Uterus (tissue), 2 donors: Measurements from ENCODE around the gene HCCS.

ENCODE experiments used
- POLR2A ChIP-seq, 2 donors: fragments of 450-650 bp; IDR thresholded peaks; one replicate each; pipeline ENCODE4 v1.6.1; 2016; ENCODE audit warnings: antibody characterized with exemption in 2 of 2, mild to moderate bottlenecking in 1 of 2, moderate library complexity in 1 of 2
- TF ChIP-seq, protein P1 (sequence below), 4 experiments: fragments of 200-600 bp in 2 of 4; fragments of 450-650 bp in 2 of 4; sonication (generic) in 2 of 4; IDR thresholded peaks; one replicate each; pipeline ENCODE4 v1.5.1; 2016 to 2019; ENCODE audit warnings: antibody characterized with exemption in 4 of 4, mild to moderate bottlenecking in 2 of 4, moderate library complexity in 1 of 4

DNA sequence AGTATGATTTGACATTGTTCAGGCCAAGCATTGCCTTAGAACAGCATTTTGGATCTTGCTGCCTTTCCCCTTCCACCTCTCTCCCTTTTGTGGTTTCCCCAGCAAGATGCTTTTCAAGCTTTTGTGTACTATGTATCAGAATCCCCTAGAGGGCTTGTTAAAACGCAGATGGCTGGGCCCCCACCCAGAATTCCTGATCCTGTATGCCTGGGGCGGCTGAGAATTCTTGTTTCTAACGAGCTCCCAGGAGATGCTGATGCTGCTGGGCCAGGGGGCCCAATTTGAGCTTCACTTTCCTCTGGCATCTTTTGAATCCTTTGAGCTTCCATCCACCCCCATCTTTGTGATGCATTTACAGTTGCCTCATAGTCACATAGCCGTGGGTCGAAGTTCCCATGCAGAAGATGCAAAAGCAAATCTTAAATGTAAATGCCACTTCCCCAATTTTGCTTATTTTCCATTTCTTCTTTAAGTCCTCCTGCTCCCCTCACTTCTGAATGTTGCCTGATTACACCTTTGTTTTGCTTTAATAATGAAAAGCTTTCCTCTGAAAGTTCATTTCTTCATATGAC, 18.5 kb downstream of the HCCS start:
- TF ChIP-seq, protein P1, sequence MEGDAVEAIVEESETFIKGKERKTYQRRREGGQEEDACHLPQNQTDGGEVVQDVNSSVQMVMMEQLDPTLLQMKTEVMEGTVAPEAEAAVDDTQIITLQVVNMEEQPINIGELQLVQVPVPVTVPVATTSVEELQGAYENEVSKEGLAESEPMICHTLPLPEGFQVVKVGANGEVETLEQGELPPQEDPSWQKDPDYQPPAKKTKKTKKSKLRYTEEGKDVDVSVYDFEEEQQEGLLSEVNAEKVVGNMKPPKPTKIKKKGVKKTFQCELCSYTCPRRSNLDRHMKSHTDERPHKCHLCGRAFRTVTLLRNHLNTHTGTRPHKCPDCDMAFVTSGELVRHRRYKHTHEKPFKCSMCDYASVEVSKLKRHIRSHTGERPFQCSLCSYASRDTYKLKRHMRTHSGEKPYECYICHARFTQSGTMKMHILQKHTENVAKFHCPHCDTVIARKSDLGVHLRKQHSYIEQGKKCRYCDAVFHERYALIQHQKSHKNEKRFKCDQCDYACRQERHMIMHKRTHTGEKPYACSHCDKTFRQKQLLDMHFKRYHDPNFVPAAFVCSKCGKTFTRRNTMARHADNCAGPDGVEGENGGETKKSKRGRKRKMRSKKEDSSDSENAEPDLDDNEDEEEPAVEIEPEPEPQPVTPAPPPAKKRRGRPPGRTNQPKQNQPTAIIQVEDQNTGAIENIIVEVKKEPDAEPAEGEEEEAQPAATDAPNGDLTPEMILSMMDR (IDR thresholded peaks at IDR 0.05): no peak
- no peak for TF ChIP-seq POLR2A (IDR thresholded peaks at IDR 0.05)
